C4-2B (cell line): ENCODE data around the gene ROPN1.
A peak's percentile ranks its signal among the peaks of the same experiment; 100 is the strongest.
"Not testable (repeated sequence)": the region's sequence is repeated elsewhere in the genome, so short reads cannot be mapped to it uniquely, and the experiment has no call there.

Experiments
- H3K27ac ChIP-seq: fragments of 450-650 bp; 2 replicates; pipeline ENCODE4 v1.5.1; 2017
- CTCF ChIP-seq: fragments of 450-650 bp; conservative IDR thresholded peaks from 2 replicates; pipeline ENCODE4 v1.5.1; 2017; ENCODE audit warnings: mild to moderate bottlenecking
- ZFX ChIP-seq: fragments of 450-650 bp; IDR thresholded peaks from 2 replicates; pipeline ENCODE4 v1.6.1; 2017

ROPN1 gene

GRCh38 chr3:124033360-124034015 is 41.6 kb upstream of the ROPN1 start, which contains the start of gene KALRN:
Gene KALRN, plus strand, starts transcription at chr3:124033369.
- H3K27ac ChIP-seq, result peak within 1 kb of the TSS; percentile 77
- TF ChIP-seq CTCF (peak; percentile 60), ZFX (no peak)

DNA sequence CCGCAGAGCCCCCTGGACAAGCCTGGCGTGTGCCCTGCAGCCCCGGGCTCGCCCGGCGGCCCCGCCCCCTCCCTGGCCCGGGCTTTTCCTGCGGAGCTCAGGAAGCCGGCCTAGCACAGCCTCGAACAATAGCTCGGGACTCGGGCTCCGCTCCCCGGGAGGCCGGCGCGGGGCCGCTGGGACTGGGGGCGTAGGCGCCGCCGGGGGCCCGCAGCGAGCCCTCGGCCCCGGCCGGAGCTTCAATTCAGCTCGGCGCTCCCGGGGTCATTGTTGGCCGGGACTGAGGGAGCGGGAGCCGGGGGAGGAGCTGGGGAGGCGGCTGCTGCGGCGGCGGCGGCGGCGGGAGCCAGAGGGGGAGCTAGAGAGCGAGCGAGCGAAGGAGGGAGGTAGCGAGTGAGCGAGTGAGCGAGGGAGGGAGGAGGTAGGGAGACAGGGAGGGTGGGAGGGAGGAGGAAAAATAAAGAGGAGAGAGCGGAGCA is 41.0 kb upstream of the ROPN1 start:
- peak overlapping the region; percentile 77 for H3K27ac ChIP-seq
- peak; percentile 96 for TF ChIP-seq CTCF
- peak; percentile 78 for TF ChIP-seq ZFX

DNA sequence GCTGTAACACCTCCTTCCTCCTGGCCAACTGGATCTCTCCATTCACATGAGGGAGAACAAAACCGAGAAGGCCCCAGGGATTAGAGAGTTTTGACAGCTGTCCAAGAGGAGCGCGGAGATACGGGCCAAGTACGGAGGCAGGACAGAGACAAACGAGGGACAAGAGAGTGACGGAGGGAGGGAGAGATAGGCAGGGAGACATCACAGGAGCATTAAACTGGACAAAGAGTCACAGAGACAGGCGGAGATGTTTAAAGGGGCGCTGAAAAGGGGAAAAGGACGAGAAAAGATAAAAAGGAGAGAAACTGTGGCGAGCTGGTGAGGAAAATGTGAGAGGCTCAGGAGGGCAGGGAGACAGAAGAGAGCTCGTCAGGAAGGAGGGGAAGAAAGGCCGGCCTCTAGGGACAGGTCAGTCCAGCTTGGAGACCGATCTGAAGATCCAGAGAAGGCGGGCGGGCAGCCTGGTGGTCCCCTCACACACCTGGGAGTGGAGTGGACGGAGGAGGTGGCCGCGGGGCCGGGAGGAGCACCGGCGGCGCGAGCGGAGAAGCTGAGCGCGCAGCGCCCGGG is 40.5 kb upstream of the ROPN1 start:
- H3K27ac ChIP-seq, result peak overlapping the region; percentile 77

DNA sequence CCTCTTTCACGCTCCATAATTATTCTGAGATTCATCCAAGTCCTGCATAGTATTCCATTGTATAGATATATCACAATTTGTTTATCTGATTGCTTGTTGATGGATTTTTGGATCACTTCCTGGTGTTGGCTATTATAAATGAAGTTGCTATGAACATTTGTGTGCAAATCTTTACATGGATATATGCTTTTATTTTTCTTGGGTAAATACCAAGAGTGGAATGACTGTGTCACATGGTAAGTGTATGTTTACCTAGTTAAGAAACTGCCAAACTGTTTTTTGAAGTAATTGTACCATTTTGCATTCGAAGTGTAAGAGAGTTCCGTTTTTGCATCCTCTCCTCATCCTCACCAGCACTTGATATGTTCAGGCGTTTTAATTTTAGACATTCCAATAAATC is 34.6 kb upstream of the ROPN1 start:
- TF ChIP-seq ZFX (no peak), CTCF (no peak)
- no peak overlapping the region for H3K27ac ChIP-seq

More for the DNA sequence above, 40.5 kb upstream of the ROPN1 start:
- TF ChIP-seq CTCF (no peak), ZFX (no peak)

DNA sequence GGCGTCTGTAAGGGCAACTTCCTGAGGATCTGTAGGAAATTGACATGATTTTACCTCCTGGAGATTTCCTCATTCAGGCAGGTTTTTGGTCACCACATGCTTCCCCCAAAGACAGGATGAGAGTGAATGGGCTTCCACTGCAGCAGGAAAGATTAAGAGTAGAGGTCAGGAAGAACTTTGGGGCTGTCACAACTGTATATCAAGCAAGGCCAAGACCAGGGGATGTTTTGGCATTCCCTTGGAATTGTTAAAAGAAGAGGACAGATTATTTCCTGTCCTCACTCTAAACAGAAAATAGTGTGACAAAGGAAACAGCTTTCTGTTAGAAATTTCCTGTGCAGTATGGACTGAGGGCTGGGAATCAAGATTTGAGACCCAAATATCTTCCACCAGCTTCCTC is 31.6 kb upstream of the ROPN1 start:
- not testable (repeated sequence) for H3K27ac ChIP-seq

- H3K27ac ChIP-seq, result no peak overlapping the region
- no peak for TF ChIP-seq CTCF
- TF ChIP-seq ZFX, result no peak
Measured at GRCh38 chr3:124019291-124019690, 27.4 kb upstream of the ROPN1 start.

DNA sequence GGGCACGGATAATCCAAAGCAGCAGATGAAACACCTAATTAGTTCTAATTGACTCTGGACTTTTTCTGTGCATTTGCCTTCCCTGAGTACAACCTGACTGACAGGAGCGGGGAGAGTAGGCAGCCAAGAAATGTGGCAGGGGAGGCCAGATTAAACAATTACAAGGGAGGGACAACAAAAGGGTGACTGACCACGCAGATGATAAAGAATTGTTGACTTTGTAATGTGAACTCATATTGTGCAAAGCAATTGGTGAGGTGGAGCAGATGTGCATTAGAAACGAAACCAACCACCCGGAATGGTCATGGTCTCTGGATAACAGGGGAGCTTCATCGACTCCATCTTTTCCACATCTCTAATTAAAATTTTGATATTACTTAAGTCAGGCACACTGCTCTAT is 25.6 kb upstream of the ROPN1 start:
- not testable (repeated sequence) for H3K27ac ChIP-seq

DNA sequence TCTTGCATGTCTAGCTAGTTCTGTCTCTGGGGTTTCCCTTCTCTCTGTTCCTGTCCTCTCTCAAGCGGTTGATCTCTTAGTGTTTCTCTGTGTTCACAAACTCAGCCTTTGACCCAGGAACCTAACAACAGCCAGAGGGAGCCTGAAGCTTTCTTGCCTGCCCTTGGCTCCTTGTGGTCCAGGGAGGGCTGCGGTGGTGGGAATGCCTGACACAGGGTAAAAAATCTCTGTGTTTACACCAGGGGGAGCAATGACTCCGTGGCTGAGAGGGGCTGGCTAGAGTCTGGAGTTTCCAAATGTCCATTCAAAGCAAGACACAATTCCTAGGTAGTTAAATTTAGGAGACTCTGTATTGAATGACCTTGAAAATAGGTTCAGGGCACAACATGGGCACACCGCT is 24.6 kb upstream of the ROPN1 start:
- TF ChIP-seq CTCF, result peak; percentile 75

More for the DNA sequence above, 24.6 kb upstream of the ROPN1 start:
- not testable (repeated sequence) for H3K27ac ChIP-seq
